GM13977 (cell line): ENCODE data around the gene DLEC1.
"Not testable (repeated sequence)": the region's sequence is repeated elsewhere in the genome, so short reads cannot be mapped to it uniquely, and the experiment has no call there.

Experiments used
- DNase-seq: peaks from one replicate; pipeline ENCODE4 v3.0.0; 2012; ENCODE audit warnings: low spot score
- in situ Hi-C: fragments of 300-500 bp; cut with MboI; formaldehyde crosslinking; loops from one replicate; pipeline ENCODE4 v1.12.0; 2022; ENCODE audit warnings: low sequenced_read_pairs, low pct_unique_long_range_greater_than_20kb, mixed read lengths, inconsistent platforms; ENCODE audit not compliant: unreplicated experiment
- TF ChIP-seq, protein P1 (sequence below): IDR thresholded peaks from 2 replicates; pipeline ENCODE4 v1.5.1; 2012; ENCODE audit warnings: mild to moderate bottlenecking, control low read depth; ENCODE audit not compliant: insufficient read depth; ENCODE audit errors: extremely low read depth, missing control alignments

DLEC1 gene

DNA sequence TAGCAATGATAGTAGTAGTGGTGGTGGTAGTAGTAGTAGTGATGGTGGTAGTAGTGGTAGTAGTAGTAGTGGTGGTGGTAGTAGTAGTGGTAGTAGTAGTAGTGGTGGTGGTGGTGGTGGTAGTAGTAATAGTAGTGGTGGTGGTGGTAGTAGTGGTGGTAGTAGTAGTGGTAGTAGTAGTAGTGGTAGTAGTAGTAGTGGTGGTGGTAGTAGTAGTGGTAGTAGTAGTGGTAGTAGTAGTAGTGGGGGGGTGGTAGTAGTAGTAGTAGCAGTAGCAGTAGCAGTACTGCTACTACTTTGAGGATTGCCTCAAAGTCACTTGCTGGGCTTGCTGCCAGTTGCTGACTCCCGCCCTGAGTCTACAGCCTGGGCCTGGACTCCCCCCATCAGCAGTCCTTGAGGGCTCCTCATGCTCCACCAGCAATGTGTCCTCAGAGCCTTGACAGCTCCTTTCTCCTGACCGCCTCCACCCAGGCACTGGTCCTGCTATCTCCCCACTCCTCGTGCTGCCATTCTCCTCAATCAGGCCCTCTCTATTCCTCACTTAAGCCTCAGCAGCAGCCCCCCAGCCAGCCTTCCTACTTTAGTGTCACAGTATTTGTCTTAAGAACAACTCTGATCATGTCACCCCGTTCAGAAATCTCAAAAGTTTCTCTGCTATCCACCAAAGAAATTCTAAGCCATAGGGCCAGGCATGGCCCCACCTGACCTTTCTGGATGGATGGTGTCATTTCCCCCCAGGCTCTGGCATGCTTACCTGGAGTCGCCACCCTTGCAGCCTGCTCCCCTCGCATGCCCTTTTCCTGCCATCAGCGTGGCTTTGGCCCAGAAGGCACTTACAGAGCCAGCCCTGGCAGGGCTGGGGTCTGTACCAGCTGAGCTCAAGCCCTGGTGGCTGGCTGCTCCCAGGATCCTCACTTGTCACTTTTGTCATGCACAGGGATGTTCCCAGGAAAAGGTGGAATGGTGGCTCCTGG is 45.6 kb downstream of the DLEC1 start:
- DNase-seq: no peak
- TF ChIP-seq, protein P1, sequence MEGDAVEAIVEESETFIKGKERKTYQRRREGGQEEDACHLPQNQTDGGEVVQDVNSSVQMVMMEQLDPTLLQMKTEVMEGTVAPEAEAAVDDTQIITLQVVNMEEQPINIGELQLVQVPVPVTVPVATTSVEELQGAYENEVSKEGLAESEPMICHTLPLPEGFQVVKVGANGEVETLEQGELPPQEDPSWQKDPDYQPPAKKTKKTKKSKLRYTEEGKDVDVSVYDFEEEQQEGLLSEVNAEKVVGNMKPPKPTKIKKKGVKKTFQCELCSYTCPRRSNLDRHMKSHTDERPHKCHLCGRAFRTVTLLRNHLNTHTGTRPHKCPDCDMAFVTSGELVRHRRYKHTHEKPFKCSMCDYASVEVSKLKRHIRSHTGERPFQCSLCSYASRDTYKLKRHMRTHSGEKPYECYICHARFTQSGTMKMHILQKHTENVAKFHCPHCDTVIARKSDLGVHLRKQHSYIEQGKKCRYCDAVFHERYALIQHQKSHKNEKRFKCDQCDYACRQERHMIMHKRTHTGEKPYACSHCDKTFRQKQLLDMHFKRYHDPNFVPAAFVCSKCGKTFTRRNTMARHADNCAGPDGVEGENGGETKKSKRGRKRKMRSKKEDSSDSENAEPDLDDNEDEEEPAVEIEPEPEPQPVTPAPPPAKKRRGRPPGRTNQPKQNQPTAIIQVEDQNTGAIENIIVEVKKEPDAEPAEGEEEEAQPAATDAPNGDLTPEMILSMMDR: no peak
- in situ Hi-C loops: no loop called here

- in situ Hi-C loops: no loop called here
- TF ChIP-seq, protein P1: no peak
- DNase-seq: no peak
Measured at GRCh38 chr3:38085311-38085942, 46.4 kb downstream of the DLEC1 start.

GRCh38 chr3:38085943-38086324 is 46.9 kb downstream of the DLEC1 start:
- in situ Hi-C loops: no loop called here
- TF ChIP-seq, protein P1: no peak
- DNase-seq: no peak

GRCh38 chr3:38086496-38086895 is 47.5 kb downstream of the DLEC1 start:
- TF ChIP-seq, protein P1: no peak
- no peak for DNase-seq
- in situ Hi-C loops: no loop called here

- in situ Hi-C loops, DNase-seq: not testable (repeated sequence)
Measured at GRCh38 chr3:38087278-38087677, 48.3 kb downstream of the DLEC1 start.

DNA sequence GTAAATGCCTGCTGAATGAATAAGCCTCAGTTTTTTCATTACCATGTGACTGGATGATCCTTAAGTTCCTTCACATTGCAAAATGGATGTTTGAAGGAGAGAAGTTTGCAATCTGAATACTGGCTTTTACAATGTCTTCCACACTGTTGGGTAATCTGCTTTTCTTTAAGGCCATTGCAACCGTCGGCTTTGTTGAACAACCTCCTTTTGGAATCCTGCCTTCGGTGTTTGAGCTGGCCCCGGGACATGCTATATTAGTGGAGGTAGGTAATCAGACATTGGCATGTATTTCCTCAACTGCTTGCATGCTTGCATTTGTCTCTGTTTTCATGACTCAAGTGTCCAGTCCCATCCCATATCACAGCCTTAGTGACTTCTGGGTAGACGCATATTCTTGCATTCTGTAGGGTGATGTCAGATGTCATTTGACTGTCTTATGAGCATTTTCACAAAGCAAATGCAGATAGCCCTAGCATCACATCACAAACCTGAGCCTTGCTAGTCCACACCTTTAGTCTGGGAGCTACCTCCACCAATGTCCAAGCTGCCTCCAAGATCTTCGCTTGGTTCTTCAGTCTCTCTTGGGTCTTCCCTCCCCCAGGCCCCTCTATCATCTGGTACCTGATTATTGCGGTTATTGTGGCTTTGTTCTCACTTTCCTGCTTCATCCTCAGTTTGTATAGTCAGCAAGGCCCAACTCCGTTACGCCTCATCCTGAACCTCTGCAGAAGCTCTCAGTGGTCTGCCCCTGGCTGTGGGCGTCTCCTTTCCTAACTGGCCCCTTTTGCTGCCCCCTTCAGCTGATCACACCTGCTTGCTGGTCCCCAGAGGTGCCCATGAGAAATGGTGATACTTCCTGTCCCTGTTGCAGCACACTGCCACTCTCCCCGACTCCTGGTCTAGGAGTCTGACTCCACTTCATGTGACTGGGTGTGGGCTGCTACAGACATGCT is 49.4 kb downstream of the DLEC1 start:
- TF ChIP-seq, protein P1: no peak
- in situ Hi-C loops: no loop called here

More for the DNA sequence above, 49.4 kb downstream of the DLEC1 start:
- DNase-seq: no peak
